Liver (tissue), 9 donors: ENCODE data around the gene SCOC. TPM values are rescaled to one million over a fixed set of nuclear protein-coding genes. Genes with fewer than 3 reads are reported as not detected.

Experiments
- DNase-seq: peaks from one replicate; pipeline ENCODE4 v3.0.0-alpha.2; 2017; ENCODE audit warnings: low spot score
- H3K27ac ChIP-seq, 2 donors: one replicate each; pipeline ENCODE4 v1.7.0; 2013; ENCODE audit warnings: inconsistent platforms in 2 of 2, low read length in 2 of 2, control low read depth in 1 of 2, low read depth in 1 of 2, mild to moderate bottlenecking in 1 of 2
- H3K27me3 ChIP-seq, 4 donors: one replicate each; pipeline versions ENCODE4 v1.6.1 to v1.7.0; 2013; ENCODE audit warnings: low read length in 3 of 4, inconsistent platforms in 1 of 4, mild to moderate bottlenecking in 1 of 4, moderate library complexity in 1 of 4; ENCODE audit not compliant: control insufficient read depth in 4 of 4, insufficient read depth in 4 of 4
- H3K36me3 ChIP-seq, 4 donors: one replicate each; pipeline versions ENCODE4 v1.6.1 to v1.7.0; 2013; ENCODE audit warnings: low read length in 3 of 4, mild to moderate bottlenecking in 3 of 4, low read depth in 1 of 4, moderate library complexity in 1 of 4; ENCODE audit not compliant: control insufficient read depth in 4 of 4, insufficient read depth in 3 of 4
- H3K4me1 ChIP-seq, 4 donors: one replicate each; pipeline versions ENCODE4 v1.6.1 to v1.7.0; 2013; ENCODE audit warnings: low read length in 3 of 4, mild to moderate bottlenecking in 3 of 4, moderate library complexity in 1 of 4; ENCODE audit not compliant: control insufficient read depth in 4 of 4, insufficient read depth in 4 of 4
- H3K4me3 ChIP-seq, 3 donors: one replicate each; pipeline versions ENCODE4 v1.6.1 to v1.7.0; 2013; ENCODE audit warnings: low read length in 3 of 3, control low read depth in 1 of 3, low read depth in 1 of 3, mild to moderate bottlenecking in 1 of 3
- H3K9ac ChIP-seq, 2 donors: one replicate each; pipeline ENCODE4 v1.7.0; 2013; ENCODE audit warnings: low read length in 2 of 2, mild to moderate bottlenecking in 2 of 2, moderate library complexity in 2 of 2, control low read depth in 1 of 2, low read depth in 1 of 2
- H3K9me3 ChIP-seq, 4 donors: one replicate each; pipeline versions ENCODE4 v1.6.1 to v1.7.0; 2013; ENCODE audit warnings: low read length in 3 of 4; ENCODE audit not compliant: control insufficient read depth in 4 of 4
- FOXA1 ChIP-seq: IDR thresholded peaks from 2 replicates; pipeline ENCODE4 v1.6.1; 2016; ENCODE audit warnings: antibody characterized with exemption
- FOXA2 ChIP-seq: IDR thresholded peaks from 2 replicates; pipeline ENCODE4 v1.6.1; 2016; ENCODE audit warnings: antibody characterized with exemption
- GABPA ChIP-seq, 2 donors: IDR thresholded peaks in 1 of 2; conservative IDR thresholded peaks in 1 of 2; 2 replicates each; pipeline ENCODE4 v1.6.1; 2016; ENCODE audit warnings: antibody characterized with exemption in 2 of 2, mild to moderate bottlenecking in 1 of 2, moderate library complexity in 1 of 2
- HNF4A ChIP-seq, 2 donors: conservative IDR thresholded peaks; 2 replicates each; pipeline ENCODE4 v1.6.1; 2016; ENCODE audit warnings: antibody characterized with exemption in 2 of 2, mild to moderate bottlenecking in 2 of 2
- HNF4G ChIP-seq: IDR thresholded peaks from 2 replicates; pipeline ENCODE4 v1.6.1; 2016; ENCODE audit warnings: antibody characterized with exemption
- JUND ChIP-seq, 2 donors: IDR thresholded peaks; 2 replicates each; pipeline ENCODE4 v1.6.1; 2016; ENCODE audit warnings: antibody characterized with exemption in 2 of 2
- NR2F2 ChIP-seq: IDR thresholded peaks from 2 replicates; pipeline ENCODE4 v1.6.1; 2016; ENCODE audit warnings: antibody characterized with exemption
- RAD21 ChIP-seq, 2 donors: IDR thresholded peaks; 2 replicates each; pipeline ENCODE4 v1.6.1; 2016; ENCODE audit warnings: antibody characterized with exemption in 2 of 2, mild to moderate bottlenecking in 2 of 2
- REST ChIP-seq: IDR thresholded peaks from 2 replicates; pipeline ENCODE4 v1.6.1; 2016; ENCODE audit warnings: antibody characterized with exemption, mild to moderate bottlenecking
- RXRA ChIP-seq, 2 donors: IDR thresholded peaks; 2 replicates each; pipeline ENCODE4 v1.6.1; 2017 to 2018; ENCODE audit warnings: antibody characterized with exemption in 2 of 2, mild to moderate bottlenecking in 1 of 2
- SP1 ChIP-seq: IDR thresholded peaks from 2 replicates; pipeline ENCODE4 v1.6.1; 2018; ENCODE audit warnings: antibody characterized with exemption, mild to moderate bottlenecking
- TAF1 ChIP-seq: conservative IDR thresholded peaks from 2 replicates; pipeline ENCODE4 v1.6.1; 2016; ENCODE audit warnings: antibody characterized with exemption, mild to moderate bottlenecking
- YY1 ChIP-seq: IDR thresholded peaks from 2 replicates; pipeline ENCODE4 v1.6.1; 2016; ENCODE audit warnings: antibody characterized with exemption, mild to moderate bottlenecking
- ZBTB33 ChIP-seq: IDR thresholded peaks from 2 replicates; pipeline ENCODE4 v1.6.1; 2016; ENCODE audit warnings: antibody characterized with exemption
- WGBS: extraction: QIAGEN DNeasy Blood & Tissue Kit; methylation state at CpG from one replicate; pipeline ENCODE4 v1.1.7; 2013; 5-methylcytosine and 5-hydroxymethylcytosine counted together
- polyA plus RNA-seq, 2 donors: library from polyadenylated mRNA; stranded (reverse) in 1 of 2; unstranded in 1 of 2; fragments of 200-250 nt in 1 of 2; fragments of >200 nt in 1 of 2; fragmentation: Nextera tagmentation in 1 of 2; extraction: Ambion mirVana in 1 of 2; gene quantifications; one replicate each; pipeline versions ENCODE4 v1.2.1 to v1.2.3, GENCODE V29; 2013 to 2015
- total RNA-seq, 2 donors: library from RNA; depleted of rRNA; stranded (reverse); fragments of >200 nt; gene quantifications; one replicate each; pipeline ENCODE4 v1.2.3, GENCODE V29; 2014
- TF ChIP-seq, protein P1 (sequence below): IDR thresholded peaks from 2 replicates; pipeline ENCODE4 v1.6.1; 2016; ENCODE audit warnings: antibody characterized with exemption
- TF ChIP-seq, protein P2 (sequence below): IDR thresholded peaks from 2 replicates; pipeline ENCODE4 v1.6.1; 2016; ENCODE audit warnings: antibody characterized with exemption
- TF ChIP-seq, protein P3 (sequence below): fragments of 150-350 bp; IDR thresholded peaks from 2 replicates; pipeline ENCODE4 v1.5.1; 2017; ENCODE audit warnings: improper control_type of control experiment, low read depth, low read length; ENCODE audit not compliant: missing input control
- donor health status: healthy.
- donor health status: healthy.
- donor health status: healthy.
- donor health status: healthy.
- donor health status: healthy.

SCOC gene
- total and polyA plus RNA-seq, 4 donors: 22.4 to 35.0 (median 27.2) TPM

DNA sequence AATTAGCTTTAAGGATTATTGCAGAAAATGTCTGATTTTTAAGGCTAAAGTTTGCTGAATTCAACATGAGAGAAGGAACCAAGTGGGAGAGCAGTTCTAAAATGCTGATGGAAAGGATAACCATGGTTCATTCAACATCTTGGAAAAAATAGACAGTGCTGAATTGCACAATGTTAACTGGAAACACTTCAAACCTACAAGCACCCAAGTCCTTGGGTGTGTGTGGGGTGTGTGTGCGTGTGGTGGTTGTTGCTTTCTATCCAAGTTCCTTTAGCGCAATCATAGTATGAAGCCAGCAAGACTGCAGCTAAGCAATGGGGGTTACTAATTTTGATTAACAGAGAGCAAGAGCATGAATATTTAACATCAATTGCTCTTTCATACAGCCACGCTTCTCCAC lies 29.3 kb upstream of the SCOC start:
- Histone ChIP-seq H3K4me1 (peaks cover 0 to 5% (median 3%) of the 10 kb centered on the region in 4 donors), H3K36me3 (no peaks in the 10 kb centered on the region), H3K27ac (no peak overlapping the region), H3K9ac (no peak overlapping the region), H3K4me3 (no peak overlapping the region), H3K9me3 (no peaks in the 10 kb centered on the region), H3K27me3 (no peaks in the 10 kb centered on the region)
- 94% methylated on average over 3 of the region's 3 CpGs for WGBS
- TF ChIP-seq REST: no peak
- TF ChIP-seq, protein P1, sequence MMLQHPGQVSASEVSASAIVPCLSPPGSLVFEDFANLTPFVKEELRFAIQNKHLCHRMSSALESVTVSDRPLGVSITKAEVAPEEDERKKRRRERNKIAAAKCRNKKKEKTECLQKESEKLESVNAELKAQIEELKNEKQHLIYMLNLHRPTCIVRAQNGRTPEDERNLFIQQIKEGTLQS: no peak
- TF ChIP-seq JUND (IDR thresholded peaks at IDR 0.05): no peak
- no peak for TF ChIP-seq TAF1
- no peak for TF ChIP-seq HNF4A (conservative IDR thresholded peaks at IDR 0.05)
- no peak for TF ChIP-seq ZBTB33
- TF ChIP-seq FOXA2: no peak
- TF ChIP-seq NR2F2: no peak
- no peak for TF ChIP-seq RAD21 (IDR thresholded peaks at IDR 0.05)
- no peak for TF ChIP-seq SP1
- no peak for TF ChIP-seq GABPA (IDR thresholded peaks at IDR 0.05 in 1 of 2, conservative IDR thresholded peaks at IDR 0.05 in 1 of 2)
- TF ChIP-seq, protein P2, sequence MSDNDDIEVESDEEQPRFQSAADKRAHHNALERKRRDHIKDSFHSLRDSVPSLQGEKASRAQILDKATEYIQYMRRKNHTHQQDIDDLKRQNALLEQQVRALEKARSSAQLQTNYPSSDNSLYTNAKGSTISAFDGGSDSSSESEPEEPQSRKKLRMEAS: no peak
- TF ChIP-seq, protein P3, sequence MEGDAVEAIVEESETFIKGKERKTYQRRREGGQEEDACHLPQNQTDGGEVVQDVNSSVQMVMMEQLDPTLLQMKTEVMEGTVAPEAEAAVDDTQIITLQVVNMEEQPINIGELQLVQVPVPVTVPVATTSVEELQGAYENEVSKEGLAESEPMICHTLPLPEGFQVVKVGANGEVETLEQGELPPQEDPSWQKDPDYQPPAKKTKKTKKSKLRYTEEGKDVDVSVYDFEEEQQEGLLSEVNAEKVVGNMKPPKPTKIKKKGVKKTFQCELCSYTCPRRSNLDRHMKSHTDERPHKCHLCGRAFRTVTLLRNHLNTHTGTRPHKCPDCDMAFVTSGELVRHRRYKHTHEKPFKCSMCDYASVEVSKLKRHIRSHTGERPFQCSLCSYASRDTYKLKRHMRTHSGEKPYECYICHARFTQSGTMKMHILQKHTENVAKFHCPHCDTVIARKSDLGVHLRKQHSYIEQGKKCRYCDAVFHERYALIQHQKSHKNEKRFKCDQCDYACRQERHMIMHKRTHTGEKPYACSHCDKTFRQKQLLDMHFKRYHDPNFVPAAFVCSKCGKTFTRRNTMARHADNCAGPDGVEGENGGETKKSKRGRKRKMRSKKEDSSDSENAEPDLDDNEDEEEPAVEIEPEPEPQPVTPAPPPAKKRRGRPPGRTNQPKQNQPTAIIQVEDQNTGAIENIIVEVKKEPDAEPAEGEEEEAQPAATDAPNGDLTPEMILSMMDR: no peak
- no peak for TF ChIP-seq YY1
- no peak for TF ChIP-seq HNF4G
- no peak for DNase-seq

GRCh38 chr4:140344621-140345020 lies 28.8 kb upstream of the SCOC start:
- DNase-seq: no peak
- no peak overlapping the region for H3K27ac ChIP-seq

More at GRCh38 chr4:140344621-140345020, 28.8 kb upstream of the SCOC start:
- H3K9ac ChIP-seq: no peak overlapping the region
- no peaks in the 10 kb centered on the region for H3K36me3 ChIP-seq
- H3K27me3 ChIP-seq: no peaks in the 10 kb centered on the region
- TF ChIP-seq SP1: no peak
- TF ChIP-seq YY1: no peak
- TF ChIP-seq, protein P3: no peak
- TF ChIP-seq, protein P1: no peak
- no peak for TF ChIP-seq JUND (IDR thresholded peaks at IDR 0.05)
- no peak for TF ChIP-seq RXRA (IDR thresholded peaks at IDR 0.05)
- TF ChIP-seq NR2F2: no peak
- no peak for TF ChIP-seq FOXA1
- TF ChIP-seq TAF1: no peak
- no peak for TF ChIP-seq HNF4A (conservative IDR thresholded peaks at IDR 0.05)
- TF ChIP-seq HNF4G: no peak
- TF ChIP-seq ZBTB33: no peak
- TF ChIP-seq RAD21 (IDR thresholded peaks at IDR 0.05): no peak
- TF ChIP-seq, protein P2: no peak
- H3K4me3 ChIP-seq: no peak overlapping the region
- H3K9me3 ChIP-seq: no peaks in the 10 kb centered on the region
- peaks cover 0 to 5% (median 3%) of the 10 kb centered on the region in 4 donors for H3K4me1 ChIP-seq
- WGBS: 94% methylated on average over 9 of the region's 9 CpGs
